GM12873 (cell line): ENCODE measurements around the gene OR13C4.

Source experiments
- CTCF ChIP-seq: IDR thresholded peaks from 2 replicates; pipeline ENCODE4 v1.5.1; 2012; ENCODE audit warnings: low read depth, mild to moderate bottlenecking, moderate library complexity, low read length, control low read depth; ENCODE audit not compliant: insufficient read depth; ENCODE audit errors: missing control alignments

OR13C4 gene

DNA sequence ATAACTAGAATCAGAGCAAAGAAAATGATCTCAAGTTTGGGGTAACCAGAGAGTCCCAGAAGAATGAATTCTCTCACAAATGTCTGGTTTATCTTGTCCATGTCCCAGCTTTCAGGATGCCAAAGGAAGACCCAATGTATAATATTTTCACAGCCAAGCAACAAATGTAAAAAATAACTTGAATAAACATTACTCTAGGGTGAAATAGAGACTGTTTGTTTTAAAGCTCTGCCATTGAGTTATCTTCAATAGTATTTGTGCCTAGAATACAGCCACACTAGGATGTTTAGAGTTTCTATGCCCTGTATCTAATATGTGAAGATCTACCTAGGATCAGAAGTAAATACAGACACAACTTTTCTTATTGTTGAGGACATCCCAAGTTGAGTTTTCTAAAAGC, at the start of gene OR13C4:
OR13C4 (minus strand) TSS at position 101 of the 400 bp plus-strand sequence; CDS start at position 101, 0 bp downstream.
- no peak for TF ChIP-seq CTCF

DNA sequence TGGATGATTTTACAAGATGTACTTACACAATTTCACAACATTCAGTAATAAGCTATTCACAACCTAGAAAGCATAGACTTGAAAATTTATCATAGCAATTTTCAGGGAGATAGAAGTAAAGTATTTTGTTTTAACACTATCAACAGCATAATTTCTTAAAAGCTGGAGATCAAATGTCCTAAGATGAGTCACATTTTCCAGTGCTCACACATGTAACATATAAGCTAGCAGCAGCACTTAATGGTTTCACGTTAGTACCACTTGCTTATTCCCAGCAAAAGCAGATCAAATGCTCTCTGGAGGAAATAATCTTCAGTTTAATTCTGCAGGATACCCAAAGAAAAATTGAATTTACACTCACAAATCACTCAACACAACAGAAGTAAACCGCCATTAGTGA, 48.4 kb upstream of the OR13C4 start:
- no peak for TF ChIP-seq CTCF

GRCh38 chr9:104572612-104573011, 45.6 kb upstream of the OR13C4 start:
- no peak for TF ChIP-seq CTCF

DNA sequence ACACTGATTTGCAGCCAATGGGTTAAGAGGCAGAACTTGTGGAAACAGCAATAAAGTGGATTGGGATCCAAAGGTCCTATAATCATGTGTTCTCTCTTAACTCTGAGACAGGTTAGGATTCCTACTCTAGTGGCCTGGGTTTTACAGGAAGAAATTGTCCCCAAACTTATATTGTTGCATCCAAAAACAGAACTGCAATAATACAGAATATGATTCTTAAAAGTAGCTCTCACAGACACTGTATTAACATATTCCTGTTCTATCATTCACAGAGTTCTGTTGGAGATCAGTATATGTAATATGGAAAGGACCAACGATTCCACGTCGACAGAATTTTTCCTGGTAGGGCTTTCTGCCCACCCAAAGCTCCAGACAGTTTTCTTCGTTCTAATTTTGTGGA, 41.9 kb upstream of the OR13C4 start, which contains the start of gene OR13C8:
OR13C8 (plus strand) TSS at position 301 of the 400 bp plus-strand sequence; CDS start at position 301, 0 bp downstream.
- no peak for TF ChIP-seq CTCF

DNA sequence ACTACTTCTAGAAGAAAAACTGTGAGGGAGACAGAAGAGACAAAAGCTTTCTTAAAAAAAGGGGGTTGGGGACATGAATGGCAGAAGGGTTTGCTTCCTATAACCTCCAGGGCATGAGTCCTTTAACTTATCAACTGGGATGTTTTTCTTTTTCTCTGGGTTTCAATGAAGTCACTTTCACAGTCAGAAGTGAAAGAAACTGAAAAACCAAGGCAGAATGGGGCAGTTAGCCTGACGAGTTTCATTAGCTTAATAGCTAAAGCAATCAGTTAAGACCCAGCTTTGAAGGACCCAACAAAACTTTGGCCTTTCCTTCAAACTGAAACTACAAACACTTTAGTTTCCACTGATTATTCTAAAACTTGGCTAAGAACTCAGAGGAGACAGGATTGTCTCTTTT, 37.3 kb upstream of the OR13C4 start:
- no peak for TF ChIP-seq CTCF

- no peak for TF ChIP-seq CTCF
These were observed 30.0 kb upstream of the OR13C4 start for GRCh38 chr9:104556830-104557634.

- TF ChIP-seq CTCF, result no peak
These were observed 28.5 kb upstream of the OR13C4 start for GRCh38 chr9:104555521-104555920.
